HL-60 (cell line): ENCODE results near the gene SEC23IP.

Experiments used
- POLR2AphosphoS5 ChIP-seq: IDR thresholded peaks from 2 replicates; pipeline ENCODE4 v1.6.1; 2012; ENCODE audit warnings: low read depth
- TF ChIP-seq, protein P1 (sequence below): IDR thresholded peaks from one replicate; pipeline ENCODE4 v1.5.1; 2011; ENCODE audit warnings: low read length, control low read depth, inconsistent platforms; ENCODE audit not compliant: insufficient read depth

DNA sequence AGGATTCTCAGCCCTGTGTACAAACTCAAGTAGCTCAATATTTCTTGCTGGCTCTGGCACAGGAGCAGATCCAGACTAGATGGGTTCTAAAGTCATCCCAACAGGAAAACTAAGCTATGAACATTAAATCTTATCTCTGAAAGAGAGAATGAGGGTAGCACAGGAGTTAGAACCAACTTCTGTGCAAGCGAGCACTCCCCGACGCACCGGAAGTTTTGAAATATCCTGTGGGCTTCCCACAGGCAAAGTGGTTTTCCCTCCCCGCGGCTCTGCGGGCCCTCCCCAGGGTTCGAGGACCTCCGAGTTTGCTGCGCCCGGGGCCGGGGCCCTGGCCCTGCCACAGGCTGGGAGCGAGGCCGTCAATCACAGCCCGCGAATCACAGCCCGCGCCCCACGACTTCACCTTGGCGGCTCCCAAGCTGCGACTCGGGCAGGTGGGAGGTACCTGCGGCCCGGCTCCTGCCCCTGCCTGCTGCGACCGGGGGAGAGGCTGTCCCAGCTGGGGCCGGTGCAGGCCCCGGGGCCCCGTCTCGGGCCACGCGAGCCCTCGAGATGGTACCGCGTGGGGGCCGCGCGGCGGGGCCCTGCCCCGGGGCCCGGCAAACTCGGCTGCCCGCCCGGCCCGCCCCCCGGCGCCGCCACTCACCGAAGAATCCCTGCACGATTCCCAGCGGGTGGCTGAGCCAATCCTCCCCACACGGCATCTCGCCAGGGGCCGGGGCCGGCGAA lies 20.5 kb upstream of the SEC23IP start:
- no peak for TF ChIP-seq POLR2AphosphoS5
- TF ChIP-seq, protein P1, sequence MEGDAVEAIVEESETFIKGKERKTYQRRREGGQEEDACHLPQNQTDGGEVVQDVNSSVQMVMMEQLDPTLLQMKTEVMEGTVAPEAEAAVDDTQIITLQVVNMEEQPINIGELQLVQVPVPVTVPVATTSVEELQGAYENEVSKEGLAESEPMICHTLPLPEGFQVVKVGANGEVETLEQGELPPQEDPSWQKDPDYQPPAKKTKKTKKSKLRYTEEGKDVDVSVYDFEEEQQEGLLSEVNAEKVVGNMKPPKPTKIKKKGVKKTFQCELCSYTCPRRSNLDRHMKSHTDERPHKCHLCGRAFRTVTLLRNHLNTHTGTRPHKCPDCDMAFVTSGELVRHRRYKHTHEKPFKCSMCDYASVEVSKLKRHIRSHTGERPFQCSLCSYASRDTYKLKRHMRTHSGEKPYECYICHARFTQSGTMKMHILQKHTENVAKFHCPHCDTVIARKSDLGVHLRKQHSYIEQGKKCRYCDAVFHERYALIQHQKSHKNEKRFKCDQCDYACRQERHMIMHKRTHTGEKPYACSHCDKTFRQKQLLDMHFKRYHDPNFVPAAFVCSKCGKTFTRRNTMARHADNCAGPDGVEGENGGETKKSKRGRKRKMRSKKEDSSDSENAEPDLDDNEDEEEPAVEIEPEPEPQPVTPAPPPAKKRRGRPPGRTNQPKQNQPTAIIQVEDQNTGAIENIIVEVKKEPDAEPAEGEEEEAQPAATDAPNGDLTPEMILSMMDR: no peak
